GM19438 (cell line): Measurements from ENCODE around the gene XYLT1.

Experiments
- ATAC-seq: cut with Tn5 transposase; IDR thresholded peaks from one replicate; pipeline ENCODE4 v1.9.1; 2021; ENCODE audit warnings: low read depth; ENCODE audit not compliant: unreplicated experiment

XYLT1 gene

DNA sequence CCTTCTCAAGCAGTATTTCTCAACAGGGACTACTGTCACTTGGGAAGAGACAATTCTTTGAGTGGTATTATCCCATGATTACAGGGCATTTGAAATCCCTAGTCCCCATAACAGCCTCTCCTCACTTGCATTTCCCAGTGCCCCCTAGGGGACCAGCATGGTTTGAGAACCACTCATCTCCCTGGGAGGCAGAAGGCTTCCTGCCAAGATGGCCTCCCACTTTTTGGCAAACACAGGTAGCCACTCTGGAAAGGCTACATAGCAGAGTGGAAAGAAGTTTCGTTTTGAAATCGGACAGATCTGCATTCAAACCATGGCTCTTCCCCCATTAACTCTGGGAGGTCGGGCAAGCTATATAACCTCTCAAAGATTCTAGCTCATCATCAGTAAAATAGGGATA lies 256.8 kb downstream of the XYLT1 start:
- ATAC-seq = no peak

DNA sequence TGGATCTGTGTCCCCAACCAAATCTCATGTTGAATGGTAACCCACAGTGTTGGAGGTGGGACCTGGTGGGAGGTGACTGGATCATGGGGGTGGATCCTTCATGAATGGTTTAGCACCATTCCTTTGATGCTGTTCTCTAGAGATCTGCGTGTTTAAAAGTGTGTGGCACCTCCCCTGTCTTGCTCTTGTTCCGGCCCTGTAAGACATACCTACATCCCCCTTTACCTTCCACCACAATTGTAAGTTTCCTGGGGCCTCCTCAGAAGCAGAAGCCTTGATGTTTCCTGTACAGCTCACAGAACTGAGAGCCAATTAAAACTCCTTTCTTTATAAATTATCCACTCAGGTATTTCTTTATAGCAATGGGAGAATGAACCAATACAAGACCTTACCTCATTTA lies 257.7 kb downstream of the XYLT1 start:
- ATAC-seq = no peak

DNA sequence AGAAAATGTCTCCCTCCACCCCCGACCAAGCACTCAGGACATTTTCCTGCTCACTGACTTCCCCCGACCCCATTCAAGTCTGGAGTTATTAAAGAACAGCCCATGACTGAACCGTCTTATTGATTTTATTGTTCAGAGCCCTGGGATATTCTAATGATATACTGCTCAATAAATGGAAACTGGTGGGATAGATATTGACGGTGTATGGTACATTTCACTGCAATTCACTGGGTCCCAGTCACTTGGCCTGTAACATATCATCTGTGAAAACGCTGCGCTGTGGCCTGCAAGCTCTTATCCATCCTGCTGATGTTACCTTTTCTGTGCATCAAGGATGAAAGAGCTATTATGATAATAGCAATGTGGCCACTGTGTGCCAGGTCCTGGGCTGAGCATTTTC lies 258.2 kb downstream of the XYLT1 start:
- no peak for ATAC-seq

DNA sequence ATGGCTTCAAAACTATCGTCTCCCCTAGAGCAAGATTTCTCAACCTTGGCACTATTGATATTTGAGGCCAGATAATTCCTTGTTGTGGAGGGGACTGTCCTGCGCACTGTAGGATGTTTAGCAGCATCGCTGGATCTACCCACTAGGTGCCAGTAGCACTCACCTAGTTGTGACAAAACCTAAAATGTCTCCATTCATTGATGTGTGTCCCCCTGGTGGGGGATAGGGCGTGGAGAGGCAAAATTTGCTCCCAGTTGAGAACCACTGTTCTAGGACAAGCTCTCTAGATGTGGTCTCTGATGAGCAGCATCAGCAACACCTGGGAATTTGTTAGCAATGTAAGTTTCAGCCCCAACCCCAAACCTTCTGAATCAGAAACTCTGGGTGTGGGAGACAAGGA lies 259.0 kb downstream of the XYLT1 start:
- no peak for ATAC-seq

DNA sequence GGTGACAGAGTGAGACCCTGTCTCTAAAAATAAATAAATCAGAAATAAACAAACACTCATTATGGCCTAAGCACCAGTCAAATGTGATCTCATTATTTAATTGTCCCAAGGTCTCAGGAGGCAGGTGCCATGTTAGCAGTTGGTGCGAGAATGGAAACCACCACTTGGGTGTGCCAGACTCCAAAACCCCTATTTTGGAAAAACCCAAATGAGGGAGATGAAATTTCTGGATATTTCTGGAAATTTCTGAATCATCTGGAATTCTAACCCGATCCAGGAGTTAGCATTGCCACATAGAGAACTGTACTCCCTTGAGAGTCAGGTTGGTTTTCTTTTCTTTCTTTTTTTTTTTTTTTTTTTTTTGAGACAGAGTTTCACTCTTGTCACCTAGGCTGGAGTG lies 264.0 kb downstream of the XYLT1 start:
- no peak for ATAC-seq

DNA sequence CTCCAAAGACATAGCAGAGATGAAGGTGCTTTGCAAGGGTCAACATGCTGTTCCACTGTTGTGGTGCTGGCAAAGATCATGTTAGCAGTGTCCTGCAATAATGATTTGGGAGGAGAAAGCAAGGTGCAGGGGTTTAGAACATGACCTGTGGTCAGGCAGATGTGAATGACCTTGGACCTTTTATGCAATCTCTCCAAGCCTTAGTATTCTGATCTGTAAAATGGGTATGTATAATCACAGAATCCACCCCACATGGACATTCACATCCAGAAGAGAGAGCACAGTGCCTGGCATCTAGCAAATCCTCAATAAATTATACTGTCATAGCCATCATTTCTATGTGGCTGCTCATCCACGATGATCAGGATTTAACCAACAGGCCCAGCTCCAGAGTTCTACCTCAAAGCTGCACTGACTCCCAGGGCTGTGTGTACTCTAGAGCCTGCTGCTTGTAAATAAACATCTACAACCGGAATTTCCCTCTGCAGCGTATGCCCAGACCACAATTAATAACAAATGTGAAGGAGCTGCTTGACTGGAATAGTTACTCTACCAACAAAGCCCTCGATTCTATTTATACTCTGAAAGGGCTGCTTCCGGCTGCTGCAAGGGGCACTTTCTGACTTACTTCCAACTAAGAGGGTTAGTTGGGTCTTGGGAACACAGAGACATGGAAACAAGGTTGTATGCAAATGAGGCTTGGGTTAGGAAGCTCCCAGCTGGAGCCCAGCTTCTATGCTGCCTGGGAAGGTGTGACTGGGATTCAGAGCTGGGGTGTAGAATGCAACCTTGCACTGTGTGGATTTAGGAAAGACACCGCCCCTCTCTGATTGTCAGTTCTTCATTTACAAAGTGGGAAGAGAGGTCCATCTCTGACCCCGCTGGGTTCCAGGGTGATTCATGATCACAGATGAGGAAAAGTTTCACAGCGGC lies 265.2 kb downstream of the XYLT1 start:
- ATAC-seq = no peak

DNA sequence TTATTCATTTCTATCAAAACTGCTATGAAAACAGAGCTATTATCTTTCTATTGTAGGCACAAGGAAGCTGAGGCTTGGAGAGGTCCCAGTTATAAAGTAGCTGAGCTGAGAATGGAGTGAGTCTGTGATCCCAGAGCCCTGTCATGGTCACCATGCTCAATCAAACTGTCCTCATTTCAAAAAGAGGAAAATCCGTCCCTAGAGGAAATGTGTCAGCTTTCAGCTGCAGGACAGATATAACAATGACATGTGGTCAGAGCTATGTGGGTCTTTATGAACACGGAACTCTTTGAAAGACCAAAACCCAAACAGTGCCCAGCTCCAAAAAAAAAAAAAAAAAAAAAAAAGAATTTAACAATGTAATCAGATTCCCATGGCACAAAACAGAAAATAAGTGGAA lies 266.1 kb downstream of the XYLT1 start:
- no peak for ATAC-seq

DNA sequence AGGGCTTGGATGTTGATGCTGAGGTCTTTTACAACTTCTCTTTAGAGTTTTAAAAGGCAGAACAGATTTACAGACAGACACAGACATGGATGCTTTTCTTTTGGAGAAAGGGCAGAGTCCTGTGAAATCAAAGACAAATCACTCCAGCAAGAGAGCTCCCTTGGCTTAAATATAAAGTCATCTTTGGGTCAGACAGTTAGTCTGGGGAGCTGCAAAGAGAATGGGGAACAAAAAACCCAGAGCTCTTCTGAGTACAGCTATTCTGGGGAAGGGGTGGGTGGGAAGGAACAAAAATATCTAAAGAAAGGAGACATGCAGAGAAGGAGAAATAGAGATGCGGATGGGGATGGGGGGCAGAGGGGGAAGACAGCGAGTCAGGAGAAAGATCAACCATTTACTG lies 266.6 kb downstream of the XYLT1 start:
- ATAC-seq = no peak

DNA sequence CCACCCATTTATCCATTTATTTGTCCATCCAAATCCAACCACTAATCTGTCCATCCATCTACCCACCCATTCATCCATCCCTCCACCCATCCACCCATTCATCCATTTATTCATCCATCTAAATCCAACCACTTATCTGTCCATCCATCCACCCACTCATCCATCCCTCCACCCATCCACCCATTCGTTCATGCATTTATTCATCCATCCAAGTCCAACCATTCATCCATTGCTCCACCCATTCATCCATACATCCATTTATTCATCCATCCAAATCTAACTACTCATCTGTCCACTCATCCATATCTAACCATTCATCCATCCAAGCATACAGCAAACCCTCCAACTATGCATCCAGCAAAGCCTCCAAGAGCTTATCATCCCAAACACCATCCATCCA lies 267.3 kb downstream of the XYLT1 start:
- ATAC-seq = no peak

DNA sequence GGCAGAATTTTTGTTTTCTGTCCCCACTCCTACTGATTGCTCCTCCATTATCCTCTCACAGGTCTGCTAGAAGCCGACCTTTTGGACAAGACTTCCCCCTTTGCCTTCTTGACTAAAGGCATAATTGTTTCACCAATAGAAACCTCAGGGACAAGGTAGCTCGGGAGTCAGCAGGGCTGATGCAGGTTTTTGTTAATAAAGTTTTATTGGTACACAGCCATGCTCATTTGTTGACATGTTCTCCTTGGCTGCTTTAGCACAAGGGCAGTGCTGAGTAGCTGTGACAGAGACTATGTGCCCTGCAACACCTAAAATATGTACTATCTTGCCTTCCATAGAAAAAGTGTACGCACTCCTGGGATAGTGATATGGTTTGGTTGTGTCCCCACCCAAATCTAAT lies 271.6 kb downstream of the XYLT1 start:
- ATAC-seq = no peak

DNA sequence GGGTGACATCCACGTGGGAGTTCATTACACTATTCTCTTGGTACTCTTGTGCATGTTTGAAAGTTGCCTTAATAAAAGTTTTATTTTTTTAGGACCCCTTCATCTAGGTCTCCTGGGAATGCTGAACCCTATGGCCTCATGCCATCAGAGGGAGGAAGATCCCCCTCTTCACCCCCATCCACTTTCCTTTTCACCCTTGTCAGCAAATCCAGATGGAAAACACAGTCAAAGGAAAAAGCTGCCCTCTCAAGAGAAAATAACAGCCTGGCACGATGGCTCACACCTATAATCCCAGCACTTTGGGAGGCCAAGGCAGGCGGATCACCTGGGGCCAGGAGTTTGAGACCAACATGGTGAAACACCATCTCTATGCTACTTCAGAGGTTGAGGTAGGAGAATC lies 274.2 kb downstream of the XYLT1 start:
- no peak for ATAC-seq

DNA sequence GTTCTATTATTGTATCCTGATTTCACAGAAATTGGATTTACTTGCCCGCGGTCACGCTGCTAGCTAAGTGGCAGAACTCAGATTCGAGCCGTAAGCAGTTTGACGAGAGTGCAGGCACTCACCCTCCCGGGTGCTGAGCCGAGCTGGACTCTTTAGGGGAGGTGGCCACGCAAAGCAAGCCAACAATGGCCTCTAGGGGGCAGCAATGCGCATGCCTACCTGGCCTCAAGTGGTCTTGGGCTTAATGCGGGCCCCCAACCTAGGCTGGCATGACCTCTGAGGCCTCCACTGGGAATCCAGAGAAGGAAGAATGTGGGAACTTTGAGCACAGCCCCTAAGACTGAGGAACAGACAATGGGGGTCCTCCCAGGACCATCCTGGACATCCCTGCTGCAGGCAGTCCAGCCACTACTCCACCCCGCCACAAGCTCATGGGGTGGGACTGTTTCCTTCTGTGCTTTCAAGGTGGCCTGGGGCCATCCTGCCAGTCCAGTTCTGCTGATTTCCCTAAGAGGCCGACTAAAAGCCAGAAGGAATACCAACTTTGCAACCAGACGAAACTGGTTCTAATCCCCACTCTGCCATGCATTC lies 276.5 kb downstream of the XYLT1 start:
- no peak for ATAC-seq

DNA sequence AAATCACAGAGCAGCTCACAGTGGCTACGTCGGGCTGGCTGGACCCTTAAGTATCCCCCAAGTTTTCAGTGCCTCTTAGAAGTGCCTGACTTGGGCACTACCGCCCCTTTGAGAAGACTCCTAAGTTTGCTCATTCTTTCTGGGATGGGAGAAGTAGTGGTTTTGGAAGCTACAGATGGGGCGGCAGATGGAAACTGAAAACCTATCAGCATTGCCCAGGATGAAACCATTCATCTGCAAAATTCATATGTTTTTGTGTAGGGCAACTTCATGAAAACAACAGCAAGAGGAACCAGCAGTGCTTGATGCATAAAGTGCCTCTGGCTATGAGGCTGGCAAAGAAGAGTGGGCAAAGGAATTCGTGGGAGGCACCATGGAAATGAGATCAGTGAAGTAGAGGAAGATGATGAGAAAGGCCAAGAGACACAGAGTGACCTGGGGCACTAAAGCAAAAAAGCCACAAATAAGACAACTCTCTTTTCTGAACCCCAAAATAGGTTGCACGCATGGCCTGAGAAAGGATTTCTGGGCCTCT lies 277.1 kb downstream of the XYLT1 start:
- ATAC-seq = no peak

DNA sequence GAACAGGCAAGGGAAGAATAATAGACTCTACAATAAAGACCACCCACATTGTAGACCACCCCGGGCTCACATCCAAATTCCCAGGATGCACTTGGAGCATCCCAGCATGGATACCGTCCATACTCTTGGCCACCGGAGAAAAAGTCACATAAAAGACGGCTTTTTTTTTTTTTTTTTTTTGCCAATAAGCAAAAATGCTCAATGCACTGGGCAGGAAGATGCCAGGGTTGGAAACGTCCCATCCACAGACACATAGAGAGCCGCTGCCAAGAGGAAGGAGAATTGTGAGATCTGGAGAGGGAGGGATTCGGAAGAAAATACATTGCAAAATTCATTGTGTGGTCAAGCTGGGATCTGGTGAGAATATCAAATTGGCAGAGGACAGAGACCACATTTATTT lies 286.7 kb downstream of the XYLT1 start:
- ATAC-seq = no peak

DNA sequence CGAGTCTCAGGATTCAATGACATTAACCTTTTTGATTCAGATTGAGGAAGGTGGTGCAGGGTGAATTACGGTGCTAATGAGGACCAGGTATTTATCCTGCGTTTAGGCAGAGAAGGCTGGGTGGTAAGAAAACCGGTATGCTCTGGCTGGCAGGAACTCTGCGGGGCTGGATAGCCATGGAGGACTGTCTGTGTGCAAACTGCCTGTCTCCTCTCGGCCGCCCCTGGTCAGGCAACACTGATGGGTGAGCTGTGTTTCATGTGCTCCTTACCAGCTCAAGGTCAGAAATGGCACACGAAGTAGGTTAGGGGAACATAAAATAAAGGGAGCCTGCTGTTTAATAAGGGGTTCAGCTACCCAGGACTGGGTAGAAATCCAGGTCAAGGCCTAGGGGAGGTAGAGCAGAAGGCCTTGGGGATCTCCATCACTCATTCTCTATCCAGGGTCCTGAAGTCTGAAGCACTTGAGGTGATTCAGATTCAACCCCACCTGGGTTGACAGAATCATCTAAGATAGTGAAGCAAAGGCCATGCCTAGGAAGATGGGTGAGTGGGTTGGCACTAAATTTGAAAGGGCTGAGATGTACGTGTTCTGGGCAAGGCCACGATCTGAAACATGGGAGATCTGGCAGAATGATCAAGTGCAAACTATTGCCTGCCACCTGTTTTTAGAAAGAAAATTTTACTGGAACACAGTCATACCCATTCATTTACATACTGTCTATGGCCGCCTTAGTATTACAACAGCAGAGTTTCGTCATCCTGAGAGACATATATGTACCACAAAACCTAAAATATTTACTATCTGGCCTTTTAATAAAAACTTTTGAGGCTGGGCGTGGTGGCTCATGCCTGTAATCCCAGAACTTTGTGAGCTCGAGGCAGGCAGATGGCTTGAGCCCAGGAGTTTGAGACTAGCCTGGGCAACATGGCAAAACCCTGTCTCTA lies 292.5 kb downstream of the XYLT1 start:
- ATAC-seq = no peak

DNA sequence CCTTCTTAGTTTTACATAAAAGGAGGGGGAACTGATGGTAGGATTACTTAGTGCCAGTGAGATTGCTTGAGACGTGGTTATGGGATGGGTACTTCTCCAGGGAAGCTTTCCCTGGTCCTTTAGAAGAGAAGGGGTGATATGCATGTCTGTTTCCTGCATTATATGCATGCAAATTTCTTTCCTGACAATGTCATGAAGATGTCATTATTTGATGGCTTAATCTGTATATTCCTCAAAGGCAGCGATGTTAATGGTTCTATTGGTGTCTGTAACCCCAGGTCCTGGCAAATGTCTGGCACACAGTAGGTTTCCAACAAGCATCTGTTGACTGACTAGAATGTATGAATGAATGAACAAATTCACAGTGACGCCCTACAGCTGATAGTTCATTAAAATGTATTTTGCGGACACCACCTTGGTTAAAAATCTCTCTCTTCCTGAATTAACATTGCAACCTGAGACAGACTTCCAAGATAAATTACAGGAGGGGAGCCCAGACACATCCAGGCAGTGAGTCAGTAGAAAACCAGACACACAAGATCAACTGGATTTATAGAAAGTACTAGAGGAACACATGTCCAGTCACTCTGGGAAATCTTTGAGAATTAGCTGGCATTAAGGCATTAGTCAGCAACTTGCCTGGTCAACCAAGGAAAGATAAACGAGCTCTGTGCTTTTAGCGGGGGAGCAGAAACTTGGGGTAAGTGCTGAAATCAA lies 293.4 kb downstream of the XYLT1 start:
- no peak for ATAC-seq

DNA sequence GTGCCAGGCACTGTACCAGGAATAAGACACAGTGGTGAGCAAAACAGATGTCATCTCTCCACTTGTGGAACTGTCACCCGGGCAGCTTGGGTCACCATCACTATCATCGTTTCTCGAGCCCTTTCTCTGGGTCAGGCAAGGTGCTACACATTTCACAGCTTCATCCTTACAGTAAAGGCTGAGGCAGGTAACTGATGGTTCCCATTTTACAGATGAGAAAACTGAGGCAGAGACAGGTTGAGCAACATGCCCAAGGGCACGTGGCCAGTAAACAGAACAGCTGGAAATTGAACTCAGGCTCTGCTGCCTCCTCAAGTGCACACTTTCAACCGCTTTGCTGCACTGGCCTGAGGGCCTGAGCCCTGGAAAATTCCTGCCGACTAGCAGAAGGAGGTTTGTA lies 294.6 kb downstream of the XYLT1 start:
- ATAC-seq = no peak

DNA sequence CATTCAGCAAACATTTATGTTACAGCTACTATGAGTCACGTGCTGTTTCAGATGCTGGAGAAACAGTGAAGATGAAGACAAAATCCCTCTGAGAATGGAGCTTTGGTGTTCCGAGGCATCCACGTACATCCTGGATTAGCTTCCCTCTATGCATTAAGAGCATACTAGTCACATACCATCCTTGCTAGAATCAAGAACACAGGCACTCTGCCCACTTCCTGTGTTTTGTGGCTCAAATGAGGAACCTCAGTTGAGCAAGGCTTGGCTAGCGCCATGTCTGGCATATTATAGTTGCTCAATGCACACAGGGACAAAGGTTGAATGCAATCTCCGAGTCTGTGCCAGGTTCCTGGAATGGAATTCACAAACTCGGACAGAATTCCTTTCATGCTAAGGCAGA lies 297.5 kb downstream of the XYLT1 start:
- no peak for ATAC-seq

DNA sequence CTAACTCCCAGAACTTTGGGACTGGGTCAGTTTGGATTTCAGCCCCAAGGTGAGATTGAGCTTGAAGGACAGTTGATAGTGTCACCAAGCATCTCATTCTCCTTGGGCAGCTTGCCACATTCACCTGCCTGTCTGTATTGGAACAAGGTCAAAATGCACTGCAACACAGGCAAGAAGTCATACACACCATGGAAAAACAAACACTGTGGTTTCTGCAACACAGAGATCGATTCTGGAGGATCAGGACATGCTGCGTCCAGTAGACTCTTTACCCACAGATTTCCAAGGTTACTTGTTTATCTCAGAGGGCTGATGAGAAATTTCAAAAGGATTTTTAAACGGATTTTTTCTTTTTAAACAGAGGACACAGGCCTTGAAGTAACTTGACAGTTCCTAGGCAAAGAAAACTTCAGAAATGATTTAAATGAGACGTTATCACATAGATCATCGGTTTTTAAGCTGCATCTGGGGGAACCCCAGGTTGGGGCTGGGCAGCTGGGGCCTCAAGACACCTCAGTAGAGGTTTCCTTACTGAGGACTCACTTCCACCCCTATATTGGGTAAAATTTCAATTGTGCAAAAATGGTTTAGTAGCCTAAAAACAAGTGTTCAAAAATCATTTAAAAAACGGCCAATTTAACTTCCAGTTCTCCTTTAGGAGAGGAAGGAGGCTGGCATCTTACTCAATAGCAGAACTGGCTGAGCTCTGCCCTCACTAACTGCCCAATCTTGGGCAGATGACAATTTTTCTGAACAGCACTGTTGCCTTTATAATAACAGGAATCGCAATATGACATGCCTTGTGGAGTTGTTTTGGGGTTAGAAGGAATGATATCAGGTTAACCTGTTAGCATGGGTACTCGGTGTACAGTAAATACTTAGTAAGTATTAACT lies 299.3 kb downstream of the XYLT1 start:
- no peak for ATAC-seq
